Endothelial cell of umbilical vein (primary cell): Measurements from ENCODE around the gene AKAP6.
A peak's percentile ranks its signal among the peaks of the same experiment; 100 is the strongest.

ENCODE experiments used
- EZH2 ChIP-seq: IDR thresholded peaks from 2 replicates; pipeline ENCODE4 v1.6.1; 2012; ENCODE audit warnings: borderline replicate concordance, low read depth, mild to moderate bottlenecking, moderate library complexity, low read length, inconsistent platforms; ENCODE audit not compliant: severe bottlenecking
- FOS ChIP-seq: IDR thresholded peaks from 2 replicates; pipeline ENCODE4 v1.6.1; 2011; ENCODE audit warnings: mild to moderate bottlenecking, low read length, moderate library complexity, borderline replicate concordance; ENCODE audit not compliant: insufficient read depth
- POLR2A ChIP-seq: IDR thresholded peaks from 2 replicates; pipeline ENCODE4 v1.6.1; 2012; ENCODE audit warnings: low read depth, mild to moderate bottlenecking, control low read depth, low read length
- TF ChIP-seq, protein P1 (sequence below), 2 donors: IDR thresholded peaks; 1 replicate in 1 of 2; 2 replicates in 1 of 2; pipeline ENCODE4 v1.5.1; 2011; ENCODE audit warnings: low read length in 2 of 2, mild to moderate bottlenecking in 2 of 2, moderate library complexity in 2 of 2, control low read depth in 1 of 2, inconsistent platforms in 1 of 2, low read depth in 1 of 2; ENCODE audit not compliant: insufficient read depth in 1 of 2; ENCODE audit errors: extremely low read depth in 1 of 2

DNA sequence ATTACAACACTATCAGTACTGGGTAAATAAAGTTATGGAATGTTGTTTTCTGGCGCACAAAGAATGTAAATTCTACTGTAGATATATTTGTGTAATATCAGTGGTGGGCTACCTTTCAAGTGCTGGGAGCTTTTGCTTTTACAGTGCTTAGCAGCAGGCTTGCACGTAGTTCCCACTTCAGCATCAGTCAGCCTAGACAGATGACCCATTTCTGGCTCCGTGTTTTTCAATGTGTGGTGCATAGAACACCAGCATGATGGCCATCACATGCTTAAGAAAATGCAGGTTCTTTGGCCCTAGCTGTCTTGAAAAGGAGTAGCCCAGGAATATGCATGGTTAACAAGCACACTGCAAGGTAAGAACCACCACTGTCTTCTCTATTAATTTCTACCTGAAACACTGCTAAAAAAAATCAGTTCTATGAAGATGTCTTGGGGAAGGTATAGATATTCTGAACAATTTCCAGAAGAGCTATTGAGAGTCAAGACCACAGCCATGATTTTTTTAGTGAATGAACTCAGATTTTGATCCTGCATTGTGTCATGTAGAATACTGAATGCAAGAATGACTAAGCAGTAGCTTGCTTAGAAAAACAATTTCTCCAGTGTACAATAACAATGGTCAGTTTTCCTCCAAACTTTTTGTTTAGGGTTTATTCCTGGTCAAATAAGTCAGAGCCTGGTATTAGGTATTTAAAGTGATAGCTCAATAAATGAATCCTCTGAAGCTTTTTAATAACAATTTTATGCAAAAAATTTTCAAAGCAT is 195.7 kb downstream of the AKAP6 start:
- TF ChIP-seq, protein P1, sequence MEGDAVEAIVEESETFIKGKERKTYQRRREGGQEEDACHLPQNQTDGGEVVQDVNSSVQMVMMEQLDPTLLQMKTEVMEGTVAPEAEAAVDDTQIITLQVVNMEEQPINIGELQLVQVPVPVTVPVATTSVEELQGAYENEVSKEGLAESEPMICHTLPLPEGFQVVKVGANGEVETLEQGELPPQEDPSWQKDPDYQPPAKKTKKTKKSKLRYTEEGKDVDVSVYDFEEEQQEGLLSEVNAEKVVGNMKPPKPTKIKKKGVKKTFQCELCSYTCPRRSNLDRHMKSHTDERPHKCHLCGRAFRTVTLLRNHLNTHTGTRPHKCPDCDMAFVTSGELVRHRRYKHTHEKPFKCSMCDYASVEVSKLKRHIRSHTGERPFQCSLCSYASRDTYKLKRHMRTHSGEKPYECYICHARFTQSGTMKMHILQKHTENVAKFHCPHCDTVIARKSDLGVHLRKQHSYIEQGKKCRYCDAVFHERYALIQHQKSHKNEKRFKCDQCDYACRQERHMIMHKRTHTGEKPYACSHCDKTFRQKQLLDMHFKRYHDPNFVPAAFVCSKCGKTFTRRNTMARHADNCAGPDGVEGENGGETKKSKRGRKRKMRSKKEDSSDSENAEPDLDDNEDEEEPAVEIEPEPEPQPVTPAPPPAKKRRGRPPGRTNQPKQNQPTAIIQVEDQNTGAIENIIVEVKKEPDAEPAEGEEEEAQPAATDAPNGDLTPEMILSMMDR (IDR thresholded peaks at IDR 0.05; ENCODE audit: extremely low read depth in 1 of 2, insufficient read depth in 1 of 2, low read depth in 1 of 2, low read length in 2 of 2) = no peak
- no peak for TF ChIP-seq POLR2A
- TF ChIP-seq EZH2 = no peak
- peak; percentile 46 for TF ChIP-seq FOS
